K562 (cell line): Measurements from ENCODE around the gene PIK3CA. TPM values are rescaled to one million over a fixed set of nuclear protein-coding genes. Genes with fewer than 3 reads are reported as not detected.

ENCODE experiments used
- ATAC-seq: fragments of 200-7000 bp; cut with Tn5 transposase; 3 replicates; pipeline ENCODE4 v1.9.1; 2020; ENCODE audit warnings: moderate library complexity
- BruUV-seq: library from RNA; stranded (reverse); fragments of 400-500 nt; replicated peaks from 2 replicates; lab custom pipeline; 2021; lab: Mats Ljungman, UMichigan
- CTCF ChIA-PET: fragments of 300-600 bp; formaldehyde crosslinking; extraction: SDS; loops from one replicate; lab custom pipeline; 2021; ENCODE audit warnings: low intra/inter-chr PET ratio; lab: Yijun Ruan, JAX
- POLR2A ChIA-PET: fragments of 300-600, 350-650 bp; sonication (Branson Sonifier 250); formaldehyde crosslinking; extraction: SDS; loops from one replicate; lab custom pipeline; 2021; ENCODE audit warnings: antibody characterized with exemption, inconsistent platforms; lab: Yijun Ruan, JAX
- DNase-seq, 4 experiments: peaks; one replicate each; pipeline versions ENCODE4 v3.0.0 to v3.0.0-alpha.2; 2011 to 2018; ENCODE audit warnings: low spot score in 3 of 4, mixed read lengths in 3 of 4; ENCODE audit errors: extremely low read depth in 1 of 4
- FAIRE-seq: peaks from 2 replicates; lab custom pipeline; 2011; peaks lifted over from hg19 to GRCh38; lab: Jason Lieb, UNC
- H2AFZ ChIP-seq: 2 replicates; pipeline ENCODE4 v1.6.0; 2011; ENCODE audit warnings: low read depth, low read length, control low read depth, inconsistent platforms
- H3K27ac ChIP-seq: fragments of 200-600 bp; 3 replicates; pipeline ENCODE4 v1.8.0; 2011; ENCODE audit warnings: low read depth, mild to moderate bottlenecking, control low read depth, inconsistent platforms, low read length, moderate library complexity, mixed read lengths; ENCODE audit errors: extremely low read depth
- H3K27me3 ChIP-seq, 2 experiments: fragments of 300-600 bp in 1 of 2; 2 replicates in 1 of 2; 3 replicates in 1 of 2; pipeline versions ENCODE4 v1.6.0 to v1.8.0; 2011; ENCODE audit warnings: inconsistent platforms in 2 of 2, low read length in 2 of 2, mild to moderate bottlenecking in 1 of 2, mixed read lengths in 1 of 2, moderate library complexity in 1 of 2; ENCODE audit not compliant: control insufficient read depth in 2 of 2, insufficient read depth in 2 of 2
- H3K36me3 ChIP-seq: fragments of 300-600 bp; 3 replicates; pipeline ENCODE4 v1.8.0; 2011; ENCODE audit warnings: mild to moderate bottlenecking, low read length, inconsistent platforms; ENCODE audit not compliant: control insufficient read depth, insufficient read depth
- H3K4me1 ChIP-seq, 2 experiments: fragments of 200-600 bp in 1 of 2; replicated peaks in 1 of 2; 2 replicates in 1 of 2; 3 replicates in 1 of 2; pipeline versions ENCODE4 v1.5.1 to v1.8.0; 2011; ENCODE audit warnings: inconsistent platforms in 2 of 2, low read length in 2 of 2, mild to moderate bottlenecking in 1 of 2, mixed read lengths in 1 of 2, moderate library complexity in 1 of 2; ENCODE audit not compliant: control insufficient read depth in 2 of 2, insufficient read depth in 2 of 2
- H3K4me2 ChIP-seq: 2 replicates; pipeline ENCODE4 v1.6.1; 2011; ENCODE audit warnings: low read length, control low read depth, inconsistent platforms, mixed read lengths; ENCODE audit not compliant: insufficient read depth
- H3K4me3 ChIP-seq: fragments of 200-600 bp; sonication (generic), shearing (Covaris generic); 2 replicates; pipeline ENCODE4 v1.5.1; 2016; ENCODE audit warnings: control low read depth, inconsistent platforms
- H3K79me2 ChIP-seq: fragments of 200-600 bp; 3 replicates; pipeline ENCODE4 v1.8.0; 2011; ENCODE audit warnings: low read length, inconsistent platforms; ENCODE audit not compliant: control insufficient read depth, insufficient read depth
- H3K9ac ChIP-seq, 2 experiments: 2 replicates each; pipeline versions ENCODE4 v1.6.0 to v1.6.1; 2011; ENCODE audit warnings: low read depth in 2 of 2, low read length in 2 of 2, control low read depth in 1 of 2, inconsistent platforms in 1 of 2, mild to moderate bottlenecking in 1 of 2, mixed read lengths in 1 of 2; ENCODE audit not compliant: insufficient read depth in 1 of 2
- H3K9me1 ChIP-seq: one replicate; pipeline ENCODE4 v1.6.0; 2011; ENCODE audit warnings: inconsistent platforms, mild to moderate bottlenecking, low read length, moderate library complexity; ENCODE audit not compliant: control insufficient read depth, insufficient read depth
- H3K9me3 ChIP-seq: replicated peaks from 2 replicates; pipeline ENCODE4 v1.5.1; 2011; ENCODE audit warnings: low read depth, low read length, inconsistent platforms; ENCODE audit not compliant: control insufficient read depth, insufficient read depth
- H4K20me1 ChIP-seq: replicated peaks from 2 replicates; pipeline ENCODE4 v1.6.1; 2011; ENCODE audit warnings: low read length, inconsistent platforms, mixed read lengths; ENCODE audit not compliant: control insufficient read depth, insufficient read depth
- DPF2 ChIP-seq: fragments of 450-650 bp; IDR thresholded peaks from 2 replicates; pipeline ENCODE4 v1.6.1; 2016
- EZH2 ChIP-seq: IDR thresholded peaks from 2 replicates; pipeline ENCODE4 v1.6.1; 2012; ENCODE audit warnings: low read depth, mild to moderate bottlenecking, inconsistent platforms, low read length, borderline replicate concordance
- HDAC3 ChIP-seq: fragments of 450-650 bp; IDR thresholded peaks from 2 replicates; pipeline ENCODE4 v1.6.1; 2018; ENCODE audit warnings: borderline replicate concordance, mild to moderate bottlenecking, moderate library complexity; ENCODE audit not compliant: partially characterized antibody
- NFE2L1 ChIP-seq: fragments of 450-650 bp; IDR thresholded peaks from 2 replicates; pipeline ENCODE4 v1.6.1; 2016; ENCODE audit warnings: missing genetic modification characterization, low read depth, mild to moderate bottlenecking, missing compliant biosample characterization, moderate library complexity, borderline replicate concordance
- NR3C1 ChIP-seq: sonication (generic); formaldehyde crosslinking; IDR thresholded peaks from 2 replicates; pipeline ENCODE4 v1.8.1; 2022; ENCODE audit warnings: missing genetic modification reagents
- PRPF4 ChIP-seq: fragments of 200-400 bp; formaldehyde crosslinking; IDR thresholded peaks from one replicate; pipeline ENCODE4 v1.6.1; 2017; ENCODE audit warnings: low read length, low read depth, mild to moderate bottlenecking; ENCODE audit not compliant: insufficient read depth, poor library complexity, severe bottlenecking
- RNF2 ChIP-seq: sonication (generic); IDR thresholded peaks from 2 replicates; pipeline ENCODE4 v1.6.1; 2016
- SAFB2 ChIP-seq: fragments of 200-400 bp; formaldehyde crosslinking; IDR thresholded peaks from 2 replicates; pipeline ENCODE4 v1.6.1; 2018; ENCODE audit warnings: borderline replicate concordance, low read length, low read depth, moderate library complexity; ENCODE audit not compliant: severe bottlenecking
- SNIP1 ChIP-seq: fragments of 450-650 bp; IDR thresholded peaks from 2 replicates; pipeline ENCODE4 v1.7.1; 2017; ENCODE audit warnings: low read depth, mild to moderate bottlenecking
- ZFP36 ChIP-seq: fragments of 150-350 bp; IDR thresholded peaks from 2 replicates; pipeline ENCODE4 v1.6.1; 2018; ENCODE audit warnings: low read length, low read depth; ENCODE audit not compliant: partially characterized antibody
- ZKSCAN8 ChIP-seq: fragments of 200-800 bp; sonication (Bioruptor generic); IDR thresholded peaks from 2 replicates; pipeline ENCODE4 v1.6.1; 2016; ENCODE audit warnings: missing genetic modification characterization, missing compliant biosample characterization
- ZNF133 ChIP-seq: fragments of 250-450 bp; sonication (Bioruptor Pico); IDR thresholded peaks from 2 replicates; pipeline ENCODE4 v1.4.0; 2020; ENCODE audit warnings: mild to moderate bottlenecking
- ZNF24 ChIP-seq: fragments of 450-650 bp; IDR thresholded peaks from 2 replicates; pipeline ENCODE4 v1.6.1; 2016
- ZNF444 ChIP-seq: fragments of 250-450 bp; sonication (Bioruptor Pico); IDR thresholded peaks from 2 replicates; pipeline ENCODE4 v1.4.0; 2020; ENCODE audit warnings: mild to moderate bottlenecking, moderate library complexity
- ZNF445 ChIP-seq: fragments of 250-450 bp; sonication (Bioruptor Pico); IDR thresholded peaks from 2 replicates; pipeline ENCODE4 v1.4.0; 2020; ENCODE audit warnings: low read depth, mild to moderate bottlenecking, moderate library complexity
- ZNF584 ChIP-seq: fragments of 200-800 bp; sonication (Bioruptor generic); IDR thresholded peaks from 2 replicates; pipeline ENCODE4 v1.6.1; 2016; ENCODE audit warnings: low read depth, mild to moderate bottlenecking, missing genetic modification characterization, missing compliant biosample characterization
- ZNF75A ChIP-seq: fragments of 450-650 bp; formaldehyde crosslinking; IDR thresholded peaks from 2 replicates; pipeline ENCODE4 v1.4.0; 2020; ENCODE audit warnings: mild to moderate bottlenecking
- ZNF77 ChIP-seq: fragments of 250-450 bp; sonication (Bioruptor Pico); IDR thresholded peaks from 2 replicates; pipeline ENCODE4 v1.5.0; 2020
- WGBS: fragments of 100-300 bp; shearing (Covaris generic); methylation state at CpG from one replicate; pipeline ENCODE4 v1.1.6; 2016; ENCODE audit warnings: low coverage, mixed read lengths; ENCODE audit not compliant: insufficient coverage; ENCODE audit errors: missing lambda C conversion rate; 5-methylcytosine and 5-hydroxymethylcytosine counted together
- in situ Hi-C: fragments of 300-500 bp; cut with MboI; formaldehyde crosslinking; loops from 4 replicates; pipeline ENCODE4 v1.15.0; 2018; ENCODE audit warnings: inconsistent platforms, mixed read lengths
- intact Hi-C: fragments of 100-400 bp; cut with micrococcal nuclease; formaldehyde crosslinking; loops from 2 replicates; pipeline ENCODE4 v1.14.2; 2022
- polyA plus RNA-seq, 8 experiments: library from polyadenylated mRNA; depleted of rRNA in 4 of 8; stranded (reverse) in 5 of 8; unstranded in 3 of 8; fragments of >200 nt; fragmentation: Nextera tagmentation in 2 of 8; fragmentation: Illumina TruSeq in 1 of 8; extraction: Ambion mirVana in 2 of 8; extraction: Trizol in 1 of 8; gene quantifications; 2 replicates each; pipeline versions ENCODE4 v1.2.1 to v1.2.3, GENCODE V29; 2011 to 2014; ENCODE audit warnings: inconsistent platforms in 1 of 8, missing spikeins in 1 of 8
- total RNA-seq, 7 experiments: library from RNA; depleted of rRNA in 6 of 7; stranded (reverse); fragments of >200 nt in 6 of 7; fragmentation: Illumina TruSeq in 2 of 7; extraction: Trizol in 2 of 7; gene quantifications; 2 replicates each; pipeline versions ENCODE4 v1.2.1 to v1.2.3, GENCODE V29; 2011 to 2021; ENCODE audit warnings: low replicate concordance in 1 of 7
- TF ChIP-seq, protein P1 (sequence below): fragments of 450-650 bp; IDR thresholded peaks from 2 replicates; pipeline ENCODE4 v1.6.1; 2016
- TF ChIP-seq, protein P2 (sequence below): fragments of 450-650 bp; IDR thresholded peaks from 2 replicates; pipeline ENCODE4 v1.6.1; 2016; ENCODE audit warnings: borderline replicate concordance

Gene PIK3CA
- total and polyA plus RNA-seq, 9 of the 15 experiments (the other 6 are each of a cell fraction or from before 2014, with no cell fraction given): 3.8 to 19.4 (median 10.8) TPM

DNA sequence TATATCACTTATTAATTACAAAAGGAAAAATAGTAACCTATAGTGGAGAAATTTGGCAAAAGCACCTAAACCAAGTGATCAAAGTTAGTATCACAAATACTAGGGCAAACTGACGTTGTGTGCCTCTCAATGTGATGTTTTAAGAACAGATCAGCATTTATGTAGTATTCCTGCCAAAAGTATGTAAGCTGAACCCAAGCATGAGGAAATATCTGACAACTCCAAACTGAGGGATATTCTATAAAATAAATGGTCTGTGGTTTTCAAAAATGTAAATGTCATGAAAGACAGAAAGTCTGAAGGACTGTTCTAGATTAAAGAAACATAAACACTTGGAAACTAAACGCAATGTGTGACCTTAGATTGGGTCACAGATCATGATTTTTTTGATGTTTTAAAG lies 34.3 kb upstream of the PIK3CA start:
- Histone ChIP-seq H3K27ac (no peak overlapping the region), H4K20me1 (no peaks in the 10 kb centered on the region), H3K27me3 (no peaks in the 10 kb centered on the region), H3K9ac (no peak overlapping the region), H3K4me3 (no peak overlapping the region), H3K9me3 (0 out of 2 replicates have a peak, but pooled peaks cover 3% of the 10 kb centered on the region), H3K9me1 (no peaks in the 10 kb centered on the region), H3K4me2 (no peak overlapping the region), H3K4me1 (no peaks in the 10 kb centered on the region), H2AFZ (no peak overlapping the region), H3K36me3 (no peaks in the 10 kb centered on the region), H3K79me2 (no peaks in the 10 kb centered on the region)
- TF ChIP-seq RNF2 (no peak), ZNF77 (CRISPR knock-in tag) (no peak), ZNF444 (CRISPR knock-in tag) (no peak), SAFB2 (no peak), ZNF584 (CRISPR knock-in tag) (no peak), ZFP36 (no peak), HDAC3 (no peak), ZKSCAN8 (CRISPR knock-in tag) (no peak), NR3C1 (no peak), ZNF75A (no peak), ZNF24 (no peak), PRPF4 (no peak), SNIP1 (no peak), DPF2 (no peak), ZNF133 (CRISPR knock-in tag) (no peak), EZH2 (no peak), ZNF445 (CRISPR knock-in tag) (no peak), NFE2L1 (no peak)
- TF ChIP-seq, protein P1, sequence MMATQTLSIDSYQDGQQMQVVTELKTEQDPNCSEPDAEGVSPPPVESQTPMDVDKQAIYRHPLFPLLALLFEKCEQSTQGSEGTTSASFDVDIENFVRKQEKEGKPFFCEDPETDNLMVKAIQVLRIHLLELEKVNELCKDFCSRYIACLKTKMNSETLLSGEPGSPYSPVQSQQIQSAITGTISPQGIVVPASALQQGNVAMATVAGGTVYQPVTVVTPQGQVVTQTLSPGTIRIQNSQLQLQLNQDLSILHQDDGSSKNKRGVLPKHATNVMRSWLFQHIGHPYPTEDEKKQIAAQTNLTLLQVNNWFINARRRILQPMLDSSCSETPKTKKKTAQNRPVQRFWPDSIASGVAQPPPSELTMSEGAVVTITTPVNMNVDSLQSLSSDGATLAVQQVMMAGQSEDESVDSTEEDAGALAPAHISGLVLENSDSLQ: no peak
- TF ChIP-seq, protein P2, sequence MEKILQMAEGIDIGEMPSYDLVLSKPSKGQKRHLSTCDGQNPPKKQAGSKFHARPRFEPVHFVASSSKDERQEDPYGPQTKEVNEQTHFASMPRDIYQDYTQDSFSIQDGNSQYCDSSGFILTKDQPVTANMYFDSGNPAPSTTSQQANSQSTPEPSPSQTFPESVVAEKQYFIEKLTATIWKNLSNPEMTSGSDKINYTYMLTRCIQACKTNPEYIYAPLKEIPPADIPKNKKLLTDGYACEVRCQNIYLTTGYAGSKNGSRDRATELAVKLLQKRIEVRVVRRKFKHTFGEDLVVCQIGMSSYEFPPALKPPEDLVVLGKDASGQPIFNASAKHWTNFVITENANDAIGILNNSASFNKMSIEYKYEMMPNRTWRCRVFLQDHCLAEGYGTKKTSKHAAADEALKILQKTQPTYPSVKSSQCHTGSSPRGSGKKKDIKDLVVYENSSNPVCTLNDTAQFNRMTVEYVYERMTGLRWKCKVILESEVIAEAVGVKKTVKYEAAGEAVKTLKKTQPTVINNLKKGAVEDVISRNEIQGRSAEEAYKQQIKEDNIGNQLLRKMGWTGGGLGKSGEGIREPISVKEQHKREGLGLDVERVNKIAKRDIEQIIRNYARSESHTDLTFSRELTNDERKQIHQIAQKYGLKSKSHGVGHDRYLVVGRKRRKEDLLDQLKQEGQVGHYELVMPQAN: no peak
- intact Hi-C loops: no loop called here
- no TSS peak for BruUV-seq
- in situ Hi-C loops: no loop called here
- no peak for DNase-seq
- ChIA-PET POLR2A (no interaction called here), CTCF (no interaction called here)
- FAIRE-seq: no peak
- ATAC-seq: no peak
- WGBS: 17% methylated on average over 2 of the region's 2 CpGs
